ENCODE measurements around the gene KCNQ1. TPM values are rescaled to one million over a fixed set of nuclear protein-coding genes. Genes with fewer than 3 reads are reported as not detected.

KCNQ1 gene
- total RNA-seq, 2 experiments from 2014 or later, result 8.7 to 9.5 TPM

- Mint-ChIP-seq H3K9me3 (no peaks in the 10 kb centered on the region), H3K27ac (peak overlapping the region; percentile 91), H3K27me3 (no peaks in the 10 kb centered on the region), H3K4me1 (ENCODE audit: low read depth) (peaks cover 17% of the 10 kb centered on the region), H3K4me3 (peak overlapping the region; percentile 83), H3K36me3 (ENCODE audit: low read depth) (no peaks in the 10 kb centered on the region)
- DNase-seq (peak; percentile 84), ATAC-seq (peak; percentile 58)
- intact Hi-C loops (cut with micrococcal nuclease), result loop anchor here (10.0 kb wide), 1 partner anchor 588 kb away; the partner anchor contains the start of genes C11orf21 and TSPAN32
- peak; percentile 96 for TF ChIP-seq CTCF (IDR thresholded peaks at IDR 0.05)
- ChIA-PET POLR2A (interaction anchor here (0.9 to 4.2 kb wide), 8 partner anchors 10 to 590 kb away, joined by 3 to 26 read pairs (median 4); partner anchors contain the start of gene PHLDA2), CTCF (interaction anchor here (0.8 to 13.7 kb wide), 26 partner anchors 9 to 700 kb away, joined by 3 to 412 read pairs (median 4); partner anchors contain the start of gene PHLDA2)
Observed at GRCh38 chr11:2892215-2892966, 447.6 kb downstream of the KCNQ1 start.

- intact Hi-C loops (cut with micrococcal nuclease), result loop anchor here (10.0 kb wide), 1 partner anchor 588 kb away; the partner anchor contains the start of genes C11orf21 and TSPAN32
- Mint-ChIP-seq H3K36me3 (ENCODE audit: low read depth) (no peaks in the 10 kb centered on the region), H3K27me3 (no peaks in the 10 kb centered on the region), H3K4me3 (peak overlapping the region; percentile 83), H3K27ac (peak overlapping the region; percentile 91), H3K9me3 (no peaks in the 10 kb centered on the region), H3K4me1 (ENCODE audit: low read depth) (peaks cover 21% of the 10 kb centered on the region)
- TF ChIP-seq CTCF (IDR thresholded peaks at IDR 0.05), result no peak
- ChIA-PET CTCF (interaction anchor here (0.8 to 13.7 kb wide), 23 partner anchors 8 to 701 kb away, joined by 3 to 412 read pairs (median 4); partner anchors contain the start of gene PHLDA2), POLR2A (interaction anchor here (0.6 to 4.2 kb wide), 8 partner anchors 9 to 591 kb away, joined by 3 to 26 read pairs (median 4); partner anchors contain the start of gene PHLDA2)
- ATAC-seq, result peak; percentile 66
- DNase-seq, result peak; percentile 81
Observed at GRCh38 chr11:2892967-2893528, 448.2 kb downstream of the KCNQ1 start.

- ATAC-seq, result no peak
- no peak for TF ChIP-seq CTCF (IDR thresholded peaks at IDR 0.05)
- CTCF ChIA-PET, result interaction anchor here (13.7 kb wide), 1 partner anchor 360 kb away, joined by 412 read pairs; no protein-coding TSS in a partner anchor
Observed at GRCh38 chr11:2893935-2894334, 449.1 kb downstream of the KCNQ1 start.

GRCh38 chr11:2896047-2896446 is 451.2 kb downstream of the KCNQ1 start:
- no peak for ATAC-seq
- POLR2A ChIA-PET, result interaction anchor here (0.8 to 1.1 kb wide), 3 partner anchors 9 to 119 kb away, joined by 3 read pairs; no protein-coding TSS in a partner anchor

More at GRCh38 chr11:2893935-2894334, 449.1 kb downstream of the KCNQ1 start:
- POLR2A ChIA-PET, result no interaction called here
- peak overlapping the region; percentile 38 for H3K27ac Mint-ChIP-seq
- H3K27me3 Mint-ChIP-seq, result no peaks in the 10 kb centered on the region
- DNase-seq, result no peak
- no peaks in the 10 kb centered on the region for H3K9me3 Mint-ChIP-seq
- peaks cover 28% of the 10 kb centered on the region for H3K4me1 Mint-ChIP-seq (ENCODE audit: low read depth)
- no peak overlapping the region for H3K4me3 Mint-ChIP-seq
- intact Hi-C loops (cut with micrococcal nuclease), result loop anchor here (10.0 kb wide), 1 partner anchor 589 kb away; the partner anchor contains the start of genes C11orf21 and TSPAN32
- H3K36me3 Mint-ChIP-seq (ENCODE audit: low read depth), result no peaks in the 10 kb centered on the region

More at GRCh38 chr11:2896047-2896446, 451.2 kb downstream of the KCNQ1 start:
- intact Hi-C loops (cut with micrococcal nuclease), result loop anchor here (10.0 kb wide), 1 partner anchor 591 kb away; the partner anchor contains the start of genes C11orf21 and TSPAN32
- Mint-ChIP-seq H3K36me3 (ENCODE audit: low read depth) (peaks cover 2% of the 10 kb centered on the region), H3K27ac (no peak overlapping the region), H3K9me3 (no peaks in the 10 kb centered on the region), H3K4me3 (no peak overlapping the region), H3K27me3 (no peaks in the 10 kb centered on the region), H3K4me1 (ENCODE audit: low read depth) (peaks cover 40% of the 10 kb centered on the region)
- CTCF ChIA-PET, result interaction anchor here (1.0 to 13.7 kb wide), 3 partner anchors 8 to 362 kb away, joined by 3 to 412 read pairs (median 6); no protein-coding TSS in a partner anchor
- no peak for TF ChIP-seq CTCF (IDR thresholded peaks at IDR 0.05)
- no peak for DNase-seq

Data from activated CD8-positive, alpha-beta T cell treated with anti-CD3 and anti-CD28 coated beads for 36 hours (primary cell).